K562 (cell line): ENCODE results near the gene LRRC4C. TPM values are rescaled to one million over a fixed set of nuclear protein-coding genes. Genes with fewer than 3 reads are reported as not detected.

ENCODE experiments used
- ATAC-seq: fragments of 200-7000 bp; cut with Tn5 transposase; 3 replicates; pipeline ENCODE4 v1.9.1; 2020; ENCODE audit warnings: moderate library complexity
- BruUV-seq: library from RNA; stranded (reverse); fragments of 400-500 nt; replicated peaks from 2 replicates; lab custom pipeline; 2021; lab: Mats Ljungman, UMichigan
- CTCF ChIA-PET: fragments of 300-600 bp; formaldehyde crosslinking; extraction: SDS; loops from one replicate; lab custom pipeline; 2021; ENCODE audit warnings: low intra/inter-chr PET ratio; lab: Yijun Ruan, JAX
- POLR2A ChIA-PET: fragments of 300-600, 350-650 bp; sonication (Branson Sonifier 250); formaldehyde crosslinking; extraction: SDS; loops from one replicate; lab custom pipeline; 2021; ENCODE audit warnings: antibody characterized with exemption, inconsistent platforms; lab: Yijun Ruan, JAX
- DNase-seq, 4 experiments: peaks; one replicate each; pipeline versions ENCODE4 v3.0.0 to v3.0.0-alpha.2; 2011 to 2018; ENCODE audit warnings: low spot score in 3 of 4, mixed read lengths in 3 of 4; ENCODE audit errors: extremely low read depth in 1 of 4
- FAIRE-seq: peaks from 2 replicates; lab custom pipeline; 2011; peaks lifted over from hg19 to GRCh38; lab: Jason Lieb, UNC
- H2AFZ ChIP-seq: 2 replicates; pipeline ENCODE4 v1.6.0; 2011; ENCODE audit warnings: low read depth, low read length, control low read depth, inconsistent platforms
- H3K27ac ChIP-seq: fragments of 200-600 bp; 3 replicates; pipeline ENCODE4 v1.8.0; 2011; ENCODE audit warnings: low read depth, mild to moderate bottlenecking, control low read depth, inconsistent platforms, low read length, moderate library complexity, mixed read lengths; ENCODE audit errors: extremely low read depth
- H3K27me3 ChIP-seq, 2 experiments: fragments of 300-600 bp in 1 of 2; 2 replicates in 1 of 2; 3 replicates in 1 of 2; pipeline versions ENCODE4 v1.6.0 to v1.8.0; 2011; ENCODE audit warnings: inconsistent platforms in 2 of 2, low read length in 2 of 2, mild to moderate bottlenecking in 1 of 2, mixed read lengths in 1 of 2, moderate library complexity in 1 of 2; ENCODE audit not compliant: control insufficient read depth in 2 of 2, insufficient read depth in 2 of 2
- H3K36me3 ChIP-seq: fragments of 300-600 bp; 3 replicates; pipeline ENCODE4 v1.8.0; 2011; ENCODE audit warnings: mild to moderate bottlenecking, low read length, inconsistent platforms; ENCODE audit not compliant: control insufficient read depth, insufficient read depth
- H3K4me1 ChIP-seq, 2 experiments: fragments of 200-600 bp in 1 of 2; replicated peaks in 1 of 2; 2 replicates in 1 of 2; 3 replicates in 1 of 2; pipeline versions ENCODE4 v1.5.1 to v1.8.0; 2011; ENCODE audit warnings: inconsistent platforms in 2 of 2, low read length in 2 of 2, mild to moderate bottlenecking in 1 of 2, mixed read lengths in 1 of 2, moderate library complexity in 1 of 2; ENCODE audit not compliant: control insufficient read depth in 2 of 2, insufficient read depth in 2 of 2
- H3K4me2 ChIP-seq: 2 replicates; pipeline ENCODE4 v1.6.1; 2011; ENCODE audit warnings: low read length, control low read depth, inconsistent platforms, mixed read lengths; ENCODE audit not compliant: insufficient read depth
- H3K4me3 ChIP-seq: fragments of 200-600 bp; sonication (generic), shearing (Covaris generic); 2 replicates; pipeline ENCODE4 v1.5.1; 2016; ENCODE audit warnings: control low read depth, inconsistent platforms
- H3K79me2 ChIP-seq: fragments of 200-600 bp; 3 replicates; pipeline ENCODE4 v1.8.0; 2011; ENCODE audit warnings: low read length, inconsistent platforms; ENCODE audit not compliant: control insufficient read depth, insufficient read depth
- H3K9ac ChIP-seq, 2 experiments: 2 replicates each; pipeline versions ENCODE4 v1.6.0 to v1.6.1; 2011; ENCODE audit warnings: low read depth in 2 of 2, low read length in 2 of 2, control low read depth in 1 of 2, inconsistent platforms in 1 of 2, mild to moderate bottlenecking in 1 of 2, mixed read lengths in 1 of 2; ENCODE audit not compliant: insufficient read depth in 1 of 2
- H3K9me1 ChIP-seq: one replicate; pipeline ENCODE4 v1.6.0; 2011; ENCODE audit warnings: inconsistent platforms, mild to moderate bottlenecking, low read length, moderate library complexity; ENCODE audit not compliant: control insufficient read depth, insufficient read depth
- H3K9me3 ChIP-seq: replicated peaks from 2 replicates; pipeline ENCODE4 v1.5.1; 2011; ENCODE audit warnings: low read depth, low read length, inconsistent platforms; ENCODE audit not compliant: control insufficient read depth, insufficient read depth
- H4K20me1 ChIP-seq: replicated peaks from 2 replicates; pipeline ENCODE4 v1.6.1; 2011; ENCODE audit warnings: low read length, inconsistent platforms, mixed read lengths; ENCODE audit not compliant: control insufficient read depth, insufficient read depth
- ATF7 ChIP-seq: fragments of 450-650 bp; IDR thresholded peaks from 2 replicates; pipeline ENCODE4 v1.7.1; 2014; ENCODE audit warnings: mild to moderate bottlenecking, moderate library complexity
- CEBPG ChIP-seq, 3 experiments: fragments of 200-800 bp in 1 of 3; sonication (Bioruptor generic) in 1 of 3; sonication (generic) in 1 of 3; formaldehyde crosslinking in 1 of 3; IDR thresholded peaks in 2 of 3; conservative IDR thresholded peaks in 1 of 3; 2 replicates each; pipeline versions ENCODE4 v1.6.1 to v1.8.0; 2016 to 2022; ENCODE audit warnings: missing compliant biosample characterization in 2 of 3, missing genetic modification characterization in 2 of 3, mild to moderate bottlenecking in 1 of 3, missing genetic modification reagents in 1 of 3
- CHD2 ChIP-seq: IDR thresholded peaks from 2 replicates; pipeline ENCODE4 v1.6.1; 2011; ENCODE audit warnings: low read depth, low read length
- STAT5B ChIP-seq: fragments of 250-450 bp; sonication (Bioruptor Pico); IDR thresholded peaks from 2 replicates; pipeline ENCODE4 v1.8.0; 2021; ENCODE audit warnings: mild to moderate bottlenecking, inconsistent platforms
- TBP ChIP-seq: optimal IDR thresholded peaks from 2 replicates; pipeline ENCODE3; 2011; ENCODE audit warnings: low read depth, low read length, improper control_type of control experiment
- ZBTB9 ChIP-seq: fragments of 450-650 bp; formaldehyde crosslinking; IDR thresholded peaks from 2 replicates; pipeline ENCODE4 v1.4.0; 2020; ENCODE audit warnings: mild to moderate bottlenecking, moderate library complexity
- ZFP36 ChIP-seq: fragments of 150-350 bp; IDR thresholded peaks from 2 replicates; pipeline ENCODE4 v1.6.1; 2018; ENCODE audit warnings: low read length, low read depth; ENCODE audit not compliant: partially characterized antibody
- ZNF175 ChIP-seq: fragments of 200-800 bp; sonication (Bioruptor generic); IDR thresholded peaks from 2 replicates; pipeline ENCODE4 v1.6.1; 2016; ENCODE audit warnings: low read depth, mild to moderate bottlenecking, missing genetic modification characterization, missing compliant biosample characterization
- ZNF282 ChIP-seq: sonication (generic); formaldehyde crosslinking; IDR thresholded peaks from 2 replicates; pipeline ENCODE4 v1.8.1; 2023; ENCODE audit warnings: missing genetic modification reagents
- WGBS: fragments of 100-300 bp; shearing (Covaris generic); methylation state at CpG from one replicate; pipeline ENCODE4 v1.1.6; 2016; ENCODE audit warnings: low coverage, mixed read lengths; ENCODE audit not compliant: insufficient coverage; ENCODE audit errors: missing lambda C conversion rate; 5-methylcytosine and 5-hydroxymethylcytosine counted together
- in situ Hi-C: fragments of 300-500 bp; cut with MboI; formaldehyde crosslinking; loops from 4 replicates; pipeline ENCODE4 v1.15.0; 2018; ENCODE audit warnings: inconsistent platforms, mixed read lengths
- intact Hi-C: fragments of 100-400 bp; cut with micrococcal nuclease; formaldehyde crosslinking; loops from 2 replicates; pipeline ENCODE4 v1.14.2; 2022
- polyA plus RNA-seq, 8 experiments: library from polyadenylated mRNA; depleted of rRNA in 4 of 8; stranded (reverse) in 5 of 8; unstranded in 3 of 8; fragments of >200 nt; fragmentation: Nextera tagmentation in 2 of 8; fragmentation: Illumina TruSeq in 1 of 8; extraction: Ambion mirVana in 2 of 8; extraction: Trizol in 1 of 8; gene quantifications; 2 replicates each; pipeline versions ENCODE4 v1.2.1 to v1.2.3, GENCODE V29; 2011 to 2014; ENCODE audit warnings: inconsistent platforms in 1 of 8, missing spikeins in 1 of 8
- total RNA-seq, 7 experiments: library from RNA; depleted of rRNA in 6 of 7; stranded (reverse); fragments of >200 nt in 6 of 7; fragmentation: Illumina TruSeq in 2 of 7; extraction: Trizol in 2 of 7; gene quantifications; 2 replicates each; pipeline versions ENCODE4 v1.2.1 to v1.2.3, GENCODE V29; 2011 to 2021; ENCODE audit warnings: low replicate concordance in 1 of 7

LRRC4C gene
- total and polyA plus RNA-seq, 9 of the 15 experiments (the other 6 are each of a cell fraction or from before 2014, with no cell fraction given) = not detected

GRCh38 chr11:40291741-40292140 is 1167.7 kb downstream of the LRRC4C start:
- no peak overlapping the region for H3K27ac ChIP-seq
- H3K36me3 ChIP-seq = no peaks in the 10 kb centered on the region
- in situ Hi-C loops (no loop called here), intact Hi-C loops (no loop called here)
- H4K20me1 ChIP-seq = no peaks in the 10 kb centered on the region
- ATAC-seq = no peak
- DNase-seq = no peak
- no peak overlapping the region for H2AFZ ChIP-seq
- no peaks in the 10 kb centered on the region for H3K9me3 ChIP-seq
- TF ChIP-seq ZNF282 (CRISPR knock-in tag) (no peak), ZNF175 (no peak), TBP (no peak), ZBTB9 (no peak), ZFP36 (no peak), STAT5B (no peak), CEBPG (CRISPR knock-in tag; IDR thresholded peaks at IDR 0.05) (no peak), CEBPG (tag; conservative IDR thresholded peaks at IDR 0.05 in 1 of 2, IDR thresholded peaks at IDR 0.05 in 1 of 2) (no peak), ATF7 (no peak), CHD2 (no peak)
- H3K4me2 ChIP-seq = no peak overlapping the region
- no peaks in the 10 kb centered on the region for H3K79me2 ChIP-seq
- no TSS peak for BruUV-seq
- FAIRE-seq = no peak
- WGBS = 0% methylated on average over 6 of the region's 7 CpGs
- ChIA-PET CTCF (no interaction called here), POLR2A (no interaction called here)
- no peaks in the 10 kb centered on the region for H3K9me1 ChIP-seq
- no peak overlapping the region for H3K9ac ChIP-seq
- H3K4me1 ChIP-seq = no peaks in the 10 kb centered on the region
- H3K27me3 ChIP-seq = no peaks in the 10 kb centered on the region
- H3K4me3 ChIP-seq = no peak overlapping the region
